Loucy (cell line): Measurements from ENCODE around the gene POLR1H.

Experiments
- EZH2phosphoT487 ChIP-seq: fragments of 200-600 bp; IDR thresholded peaks from 2 replicates; pipeline ENCODE4 v1.6.1; 2018; ENCODE audit warnings: antibody characterized with exemption, mild to moderate bottlenecking, moderate library complexity, borderline replicate concordance
- TF ChIP-seq, protein P1 (sequence below): fragments of 200-600 bp; sonication (generic); conservative IDR thresholded peaks from 2 replicates; pipeline ENCODE4 v1.5.1; 2014; ENCODE audit warnings: mild to moderate bottlenecking, antibody characterized with exemption, low read length

DNA sequence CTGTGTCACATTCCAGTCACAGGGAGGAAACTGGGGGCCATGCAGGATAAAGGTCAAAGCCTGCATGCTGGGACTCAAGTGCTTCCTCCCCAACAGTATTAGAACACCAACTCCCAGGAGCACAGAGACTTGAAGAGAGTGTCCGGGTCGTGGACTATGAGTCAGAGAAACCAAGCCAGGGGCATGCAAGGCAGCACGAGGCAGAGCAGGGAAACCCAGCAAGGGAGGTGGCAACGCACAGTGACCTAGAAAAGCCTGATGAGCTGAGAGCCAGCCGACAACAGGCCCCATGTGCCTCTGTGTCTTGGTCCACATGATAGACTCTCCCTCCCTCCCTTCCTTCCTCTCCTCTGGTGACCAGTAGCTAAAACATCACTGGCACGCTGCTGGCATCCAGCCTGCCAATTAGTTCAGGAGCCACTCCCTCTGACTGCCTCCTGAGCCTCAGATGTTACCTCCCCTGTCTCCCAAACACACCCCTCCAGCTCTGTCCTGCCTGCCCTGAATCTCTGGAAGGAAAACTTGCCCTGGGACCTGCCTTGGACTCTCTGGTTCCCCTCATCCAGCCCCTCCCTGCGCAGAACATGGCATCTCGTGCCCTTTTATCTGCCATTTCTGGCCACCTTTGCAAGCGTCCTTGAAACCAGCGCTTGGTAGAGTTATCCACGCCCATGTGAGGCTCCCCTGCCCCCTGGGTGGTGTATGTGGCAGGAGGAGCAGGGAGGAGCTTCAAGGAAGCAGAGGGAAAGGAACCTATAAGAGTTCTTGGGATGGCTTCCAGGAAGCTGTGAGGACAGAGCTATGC is 30.7 kb downstream of the POLR1H start:
- TF ChIP-seq, protein P1, sequence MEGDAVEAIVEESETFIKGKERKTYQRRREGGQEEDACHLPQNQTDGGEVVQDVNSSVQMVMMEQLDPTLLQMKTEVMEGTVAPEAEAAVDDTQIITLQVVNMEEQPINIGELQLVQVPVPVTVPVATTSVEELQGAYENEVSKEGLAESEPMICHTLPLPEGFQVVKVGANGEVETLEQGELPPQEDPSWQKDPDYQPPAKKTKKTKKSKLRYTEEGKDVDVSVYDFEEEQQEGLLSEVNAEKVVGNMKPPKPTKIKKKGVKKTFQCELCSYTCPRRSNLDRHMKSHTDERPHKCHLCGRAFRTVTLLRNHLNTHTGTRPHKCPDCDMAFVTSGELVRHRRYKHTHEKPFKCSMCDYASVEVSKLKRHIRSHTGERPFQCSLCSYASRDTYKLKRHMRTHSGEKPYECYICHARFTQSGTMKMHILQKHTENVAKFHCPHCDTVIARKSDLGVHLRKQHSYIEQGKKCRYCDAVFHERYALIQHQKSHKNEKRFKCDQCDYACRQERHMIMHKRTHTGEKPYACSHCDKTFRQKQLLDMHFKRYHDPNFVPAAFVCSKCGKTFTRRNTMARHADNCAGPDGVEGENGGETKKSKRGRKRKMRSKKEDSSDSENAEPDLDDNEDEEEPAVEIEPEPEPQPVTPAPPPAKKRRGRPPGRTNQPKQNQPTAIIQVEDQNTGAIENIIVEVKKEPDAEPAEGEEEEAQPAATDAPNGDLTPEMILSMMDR = no peak
- TF ChIP-seq EZH2phosphoT487 = no peak
